Rectal smooth muscle tissue (tissue), 1 donor: ENCODE measurements around the gene DHRS7.
A peak's percentile ranks its signal among the peaks of the same experiment; 100 is the strongest.

Experiments
- H3K27ac ChIP-seq: one replicate; pipeline ENCODE4 v1.7.0; 2013; ENCODE audit warnings: low read depth, low read length, inconsistent platforms
- H3K27me3 ChIP-seq: one replicate; pipeline ENCODE4 v1.7.0; 2013; ENCODE audit warnings: low read length; ENCODE audit not compliant: control insufficient read depth, insufficient read depth
- H3K36me3 ChIP-seq: one replicate; pipeline ENCODE4 v1.7.0; 2013; ENCODE audit warnings: low read length; ENCODE audit not compliant: control insufficient read depth, insufficient read depth
- H3K4me1 ChIP-seq: one replicate; pipeline ENCODE4 v1.7.0; 2013; ENCODE audit warnings: low read length; ENCODE audit not compliant: control insufficient read depth, insufficient read depth
- H3K4me3 ChIP-seq: one replicate; pipeline ENCODE4 v1.7.0; 2013; ENCODE audit warnings: low read length
- H3K9ac ChIP-seq: one replicate; pipeline ENCODE4 v1.7.0; 2013; ENCODE audit warnings: low read length

Gene DHRS7

GRCh38 chr14:60199321-60199720, 34.1 kb upstream of the DHRS7 start:
- H3K4me1 ChIP-seq = no peaks in the 10 kb centered on the region
- no peak overlapping the region for H3K9ac ChIP-seq
- no peaks in the 10 kb centered on the region for H3K27me3 ChIP-seq
- no peak overlapping the region for H3K27ac ChIP-seq
- no peak overlapping the region for H3K4me3 ChIP-seq
- no peaks in the 10 kb centered on the region for H3K36me3 ChIP-seq

- Histone ChIP-seq H3K4me1 (no peaks in the 10 kb centered on the region), H3K27ac (no peak overlapping the region), H3K9ac (no peak overlapping the region), H3K4me3 (no peak overlapping the region), H3K27me3 (no peaks in the 10 kb centered on the region), H3K36me3 (no peaks in the 10 kb centered on the region)
These were observed 32.6 kb upstream of the DHRS7 start for GRCh38 chr14:60197629-60198303.

- Histone ChIP-seq H3K27ac (no peak overlapping the region), H3K4me1 (no peaks in the 10 kb centered on the region), H3K4me3 (no peak overlapping the region), H3K36me3 (no peaks in the 10 kb centered on the region), H3K27me3 (no peaks in the 10 kb centered on the region), H3K9ac (no peak overlapping the region)
These were observed 31.1 kb upstream of the DHRS7 start for GRCh38 chr14:60196291-60196690.

- H3K9ac ChIP-seq = no peak overlapping the region
- H3K4me1 ChIP-seq = no peaks in the 10 kb centered on the region
- H3K4me3 ChIP-seq = no peak overlapping the region
- H3K36me3 ChIP-seq = no peaks in the 10 kb centered on the region
- no peaks in the 10 kb centered on the region for H3K27me3 ChIP-seq
- H3K27ac ChIP-seq = no peak overlapping the region
These were observed 30.1 kb upstream of the DHRS7 start for GRCh38 chr14:60195179-60195810.

GRCh38 chr14:60189923-60190840, 25.0 kb upstream of the DHRS7 start:
- Histone ChIP-seq H3K4me1 (peaks cover 4% of the 10 kb centered on the region), H3K27ac (no peak overlapping the region), H3K9ac (no peak overlapping the region)

GRCh38 chr14:60188696-60189095, 23.5 kb upstream of the DHRS7 start:
- no peaks in the 10 kb centered on the region for H3K36me3 ChIP-seq
- no peak overlapping the region for H3K9ac ChIP-seq
- H3K4me3 ChIP-seq = no peak overlapping the region

More at GRCh38 chr14:60189923-60190840, 25.0 kb upstream of the DHRS7 start:
- Histone ChIP-seq H3K27me3 (no peaks in the 10 kb centered on the region), H3K4me3 (no peak overlapping the region), H3K36me3 (no peaks in the 10 kb centered on the region)

GRCh38 chr14:60188115-60188514, 22.9 kb upstream of the DHRS7 start:
- Histone ChIP-seq H3K4me1 (peaks cover 7% of the 10 kb centered on the region), H3K4me3 (no peak overlapping the region), H3K9ac (no peak overlapping the region), H3K27ac (no peak overlapping the region), H3K36me3 (no peaks in the 10 kb centered on the region), H3K27me3 (no peaks in the 10 kb centered on the region)

More at GRCh38 chr14:60188696-60189095, 23.5 kb upstream of the DHRS7 start:
- H3K27me3 ChIP-seq = no peaks in the 10 kb centered on the region
- H3K4me1 ChIP-seq = peaks cover 6% of the 10 kb centered on the region
- no peak overlapping the region for H3K27ac ChIP-seq

GRCh38 chr14:60184905-60185555, 19.8 kb upstream of the DHRS7 start:
- Histone ChIP-seq H3K4me1 (peaks cover 7% of the 10 kb centered on the region), H3K4me3 (no peak overlapping the region), H3K36me3 (no peaks in the 10 kb centered on the region), H3K27ac (no peak overlapping the region), H3K27me3 (no peaks in the 10 kb centered on the region), H3K9ac (no peak overlapping the region)

- H3K27ac ChIP-seq = peak overlapping the region; percentile 19
- no peak overlapping the region for H3K9ac ChIP-seq
- peaks cover 13% of the 10 kb centered on the region for H3K4me1 ChIP-seq
- H3K36me3 ChIP-seq = no peaks in the 10 kb centered on the region
- H3K4me3 ChIP-seq = peak overlapping the region; percentile 57
- H3K27me3 ChIP-seq = no peaks in the 10 kb centered on the region
These were observed 19.1 kb upstream of the DHRS7 start for GRCh38 chr14:60184146-60184904.

GRCh38 chr14:60183741-60184140, 18.5 kb upstream of the DHRS7 start:
- no peaks in the 10 kb centered on the region for H3K36me3 ChIP-seq
- H3K9ac ChIP-seq = no peak overlapping the region
- H3K4me1 ChIP-seq = peaks cover 13% of the 10 kb centered on the region
- H3K27ac ChIP-seq = peak overlapping the region; percentile 19
- no peaks in the 10 kb centered on the region for H3K27me3 ChIP-seq
- peak overlapping the region; percentile 57 for H3K4me3 ChIP-seq

GRCh38 chr14:60183138-60183537, 17.9 kb upstream of the DHRS7 start:
- H3K9ac ChIP-seq = no peak overlapping the region

More at GRCh38 chr14:60183138-60183537, 17.9 kb upstream of the DHRS7 start:
- no peak overlapping the region for H3K4me3 ChIP-seq
- H3K27me3 ChIP-seq = no peaks in the 10 kb centered on the region
- H3K4me1 ChIP-seq = peaks cover 13% of the 10 kb centered on the region
- H3K27ac ChIP-seq = no peak overlapping the region
- H3K36me3 ChIP-seq = no peaks in the 10 kb centered on the region
